NOMO-1 treated with dmso at 0.1 percent for 144 hours (cell line): ENCODE results near the gene PPIL3.

Source experiments
- DNase-seq: peaks from one replicate; lab custom pipeline; 2025; ENCODE audit not compliant: unreplicated experiment; lab: John Stamatoyannopoulos, UW

PPIL3 gene

GRCh38 chr2:200861617-200862155 is 27.2 kb downstream of the PPIL3 start:
- no peak for DNase-seq

- DNase-seq: no peak
Measured at GRCh38 chr2:200860092-200860795, 28.6 kb downstream of the PPIL3 start.

GRCh38 chr2:200856806-200857205 is 32.1 kb downstream of the PPIL3 start:
- no peak for DNase-seq

- DNase-seq: no peak
Measured at GRCh38 chr2:200852605-200853004, 36.3 kb downstream of the PPIL3 start.

GRCh38 chr2:200851398-200852248 is 37.3 kb downstream of the PPIL3 start:
- DNase-seq: no peak

- DNase-seq: no peak
Measured at GRCh38 chr2:200850512-200851256, 38.2 kb downstream of the PPIL3 start.

GRCh38 chr2:200847939-200848338 is 40.9 kb downstream of the PPIL3 start:
- DNase-seq: no peak

- DNase-seq: no peak
Measured at GRCh38 chr2:200847269-200847668, 41.6 kb downstream of the PPIL3 start.

- no peak for DNase-seq
Measured at GRCh38 chr2:200845669-200846325, 43.1 kb downstream of the PPIL3 start.

- DNase-seq: no peak
Measured at GRCh38 chr2:200845194-200845593, 43.7 kb downstream of the PPIL3 start.

GRCh38 chr2:200843993-200844948 is 44.6 kb downstream of the PPIL3 start:
- no peak for DNase-seq

- DNase-seq: no peak
Measured at GRCh38 chr2:200839513-200839912, 49.4 kb downstream of the PPIL3 start.

GRCh38 chr2:200834701-200835100 is 54.2 kb downstream of the PPIL3 start:
- no peak for DNase-seq

- no peak for DNase-seq
Measured at GRCh38 chr2:200829258-200829655, 59.6 kb downstream of the PPIL3 start.

GRCh38 chr2:200828572-200829257 is 60.2 kb downstream of the PPIL3 start:
- DNase-seq: no peak

GRCh38 chr2:200828104-200828503 is 60.8 kb downstream of the PPIL3 start:
- DNase-seq: no peak

- no peak for DNase-seq
Measured at GRCh38 chr2:200821686-200822245, 67.1 kb downstream of the PPIL3 start.
